Neural cell (in vitro differentiated cells): ENCODE data around the gene TSTD1. TPM values are rescaled to one million over a fixed set of nuclear protein-coding genes. Genes with fewer than 3 reads are reported as not detected.

Source experiments
- H2AFZ ChIP-seq: fragments of 200-600, 300-800 bp; sonication (generic), shearing (Covaris generic); 2 replicates; pipeline ENCODE4 v1.6.0; 2014; ENCODE audit warnings: low read depth, mild to moderate bottlenecking, antibody characterized with exemption, low read length, moderate library complexity
- H3F3A ChIP-seq: fragments of 200-600 bp; shearing (Covaris generic); 2 replicates; pipeline ENCODE4 v1.6.1; 2016; ENCODE audit warnings: mild to moderate bottlenecking, moderate library complexity, mixed read lengths, antibody characterized with exemption, low read length; ENCODE audit not compliant: insufficient read depth, poor library complexity, severe bottlenecking
- H3K27ac ChIP-seq: fragments of 200-600, 300-800 bp; sonication (generic), shearing (Covaris generic); 2 replicates; pipeline ENCODE4 v1.5.1; 2014; ENCODE audit warnings: mild to moderate bottlenecking, low read length, moderate library complexity
- H3K27me3 ChIP-seq: fragments of 300-800, 200-600 bp; sonication (generic), shearing (Covaris generic); 2 replicates; pipeline ENCODE4 v1.6.0; 2014; ENCODE audit warnings: mild to moderate bottlenecking, low read depth, low read length, moderate library complexity; ENCODE audit not compliant: insufficient read depth
- H3K36me3 ChIP-seq: fragments of 300-800, 200-600 bp; sonication (generic), shearing (Covaris generic); 2 replicates; pipeline ENCODE4 v1.5.1; 2014; ENCODE audit warnings: mild to moderate bottlenecking, antibody characterized with exemption, low read length, moderate library complexity; ENCODE audit not compliant: insufficient read depth
- H3K4me2 ChIP-seq: fragments of 300-800, 200-600 bp; sonication (generic), shearing (Covaris generic); 2 replicates; pipeline ENCODE4 v1.6.0; 2014; ENCODE audit warnings: mild to moderate bottlenecking, low read length
- H3K4me3 ChIP-seq: fragments of 300-800, 200-600 bp; sonication (generic), shearing (Covaris generic); 2 replicates; pipeline ENCODE4 v1.5.1; 2014; ENCODE audit warnings: mild to moderate bottlenecking, low read length, moderate library complexity
- H3K79me2 ChIP-seq: fragments of 200-600 bp; shearing (Covaris generic); replicated peaks from 2 replicates; pipeline ENCODE4 v1.6.0; 2014; ENCODE audit warnings: mild to moderate bottlenecking, low read length, moderate library complexity; ENCODE audit not compliant: insufficient read depth
- H3K9ac ChIP-seq: fragments of 300-800, 200-600 bp; sonication (generic), shearing (Covaris generic); 2 replicates; pipeline ENCODE4 v1.6.1; 2016; ENCODE audit warnings: mild to moderate bottlenecking, low read length, mixed read lengths
- H3K9me2 ChIP-seq: fragments of 200-600 bp; shearing (Covaris generic); 2 replicates; pipeline ENCODE4 v1.6.1; 2016; ENCODE audit warnings: mild to moderate bottlenecking, low read length, mixed read lengths; ENCODE audit not compliant: insufficient read depth
- H3K9me3 ChIP-seq: fragments of 200-600, 300-800 bp; sonication (generic), shearing (Covaris generic); 2 replicates; pipeline ENCODE4 v1.6.1; 2016; ENCODE audit warnings: mild to moderate bottlenecking, mixed run types, low read length, moderate library complexity, mixed read lengths
- H4K20me1 ChIP-seq: fragments of 200-600 bp; shearing (Covaris generic); 2 replicates; pipeline ENCODE4 v1.6.1; 2016; ENCODE audit warnings: mild to moderate bottlenecking, mixed run types; ENCODE audit not compliant: insufficient read depth
- EP300 ChIP-seq: fragments of 450-650 bp; conservative IDR thresholded peaks from 2 replicates; pipeline ENCODE4 v1.6.1; 2014; ENCODE audit warnings: antibody characterized with exemption, mild to moderate bottlenecking, moderate library complexity; ENCODE audit not compliant: poor library complexity, severe bottlenecking
- EZH2 ChIP-seq: fragments of 200-600, 300-800 bp; shearing (Covaris generic), sonication (generic); IDR thresholded peaks from 2 replicates; pipeline ENCODE4 v1.6.1; 2014; ENCODE audit warnings: antibody characterized with exemption, low read length, borderline replicate concordance, mild to moderate bottlenecking; ENCODE audit not compliant: insufficient read depth, poor library complexity, severe bottlenecking
- MXI1 ChIP-seq: fragments of 450-650 bp; conservative IDR thresholded peaks from 2 replicates; pipeline ENCODE4 v1.6.1; 2014; ENCODE audit warnings: antibody characterized with exemption, mild to moderate bottlenecking; ENCODE audit not compliant: poor library complexity, severe bottlenecking
- POLR2AphosphoS5 ChIP-seq: IDR thresholded peaks from 2 replicates; pipeline ENCODE4 v1.6.1; 2012
- RAD21 ChIP-seq: fragments of 450-650 bp; conservative IDR thresholded peaks from 2 replicates; pipeline ENCODE4 v1.6.1; 2014; ENCODE audit warnings: antibody characterized with exemption, mild to moderate bottlenecking, moderate library complexity
- SMC3 ChIP-seq: fragments of 450-650 bp; conservative IDR thresholded peaks from 2 replicates; pipeline ENCODE4 v1.6.1; 2014; ENCODE audit warnings: antibody characterized with exemption, mild to moderate bottlenecking, moderate library complexity; ENCODE audit not compliant: poor library complexity
- TAF1 ChIP-seq: IDR thresholded peaks from 2 replicates; pipeline ENCODE4 v1.6.1; 2012; ENCODE audit warnings: low read depth
- polyA plus RNA-seq: library from polyadenylated mRNA; depleted of rRNA; stranded (reverse); fragments of >200 nt; gene quantifications from 2 replicates; pipeline ENCODE4 v1.2.3, GENCODE V29; 2014
- TF ChIP-seq, protein P1 (sequence below): IDR thresholded peaks from 2 replicates; pipeline ENCODE4 v1.6.1; 2012; ENCODE audit warnings: borderline replicate concordance
- TF ChIP-seq, protein P2 (sequence below): fragments of 450-650 bp; IDR thresholded peaks from 2 replicates; pipeline ENCODE4 v1.5.1; 2014; ENCODE audit warnings: antibody characterized with exemption, mild to moderate bottlenecking, moderate library complexity; ENCODE audit not compliant: poor library complexity, severe bottlenecking

The TSTD1 gene
- polyA plus RNA-seq, 1 donor from 2014 or later = 63.5 TPM

DNA sequence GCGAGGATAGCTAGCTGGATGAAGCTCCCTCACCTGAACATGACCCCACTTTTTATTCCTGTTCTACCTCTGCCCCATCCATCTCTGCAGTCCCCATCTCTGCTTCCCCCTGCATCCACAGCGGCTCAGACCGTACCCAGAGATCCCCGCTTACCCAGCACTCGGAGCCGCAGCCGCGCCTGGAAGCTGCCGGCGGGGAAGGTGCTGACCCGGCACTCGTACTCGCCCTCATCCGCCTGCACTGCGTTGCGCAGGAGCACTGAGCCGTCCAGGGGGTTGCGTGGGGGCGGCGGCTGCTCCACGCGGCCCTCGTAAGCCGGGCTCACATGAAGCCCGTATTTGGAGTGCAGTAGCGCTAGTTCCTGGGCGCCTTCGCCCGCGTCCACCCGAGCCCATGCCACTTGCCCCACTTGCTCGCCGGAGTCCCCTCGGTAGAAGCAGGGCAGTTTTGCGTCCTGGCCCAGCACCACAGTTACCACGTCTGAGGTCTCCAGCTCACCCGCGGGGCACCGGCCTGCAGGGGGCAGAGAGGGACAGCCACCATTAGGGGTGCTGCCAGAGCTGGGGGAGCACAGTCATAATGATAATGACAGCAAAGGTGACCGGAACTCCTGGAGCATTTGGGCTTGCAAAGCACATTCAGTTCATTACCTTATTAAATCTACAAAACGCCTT lies 40.8 kb upstream of the TSTD1 start:
- no peak overlapping the region for H3K27ac ChIP-seq
- no peaks in the 10 kb centered on the region for H3K36me3 ChIP-seq
- H3K9me2 ChIP-seq = no peaks in the 10 kb centered on the region
- no peak overlapping the region for H3K4me2 ChIP-seq
- TF ChIP-seq TAF1 (no peak), RAD21 (no peak), EZH2 (no peak), EP300 (no peak), MXI1 (no peak), SMC3 (no peak), POLR2AphosphoS5 (no peak)
- TF ChIP-seq, protein P1, sequence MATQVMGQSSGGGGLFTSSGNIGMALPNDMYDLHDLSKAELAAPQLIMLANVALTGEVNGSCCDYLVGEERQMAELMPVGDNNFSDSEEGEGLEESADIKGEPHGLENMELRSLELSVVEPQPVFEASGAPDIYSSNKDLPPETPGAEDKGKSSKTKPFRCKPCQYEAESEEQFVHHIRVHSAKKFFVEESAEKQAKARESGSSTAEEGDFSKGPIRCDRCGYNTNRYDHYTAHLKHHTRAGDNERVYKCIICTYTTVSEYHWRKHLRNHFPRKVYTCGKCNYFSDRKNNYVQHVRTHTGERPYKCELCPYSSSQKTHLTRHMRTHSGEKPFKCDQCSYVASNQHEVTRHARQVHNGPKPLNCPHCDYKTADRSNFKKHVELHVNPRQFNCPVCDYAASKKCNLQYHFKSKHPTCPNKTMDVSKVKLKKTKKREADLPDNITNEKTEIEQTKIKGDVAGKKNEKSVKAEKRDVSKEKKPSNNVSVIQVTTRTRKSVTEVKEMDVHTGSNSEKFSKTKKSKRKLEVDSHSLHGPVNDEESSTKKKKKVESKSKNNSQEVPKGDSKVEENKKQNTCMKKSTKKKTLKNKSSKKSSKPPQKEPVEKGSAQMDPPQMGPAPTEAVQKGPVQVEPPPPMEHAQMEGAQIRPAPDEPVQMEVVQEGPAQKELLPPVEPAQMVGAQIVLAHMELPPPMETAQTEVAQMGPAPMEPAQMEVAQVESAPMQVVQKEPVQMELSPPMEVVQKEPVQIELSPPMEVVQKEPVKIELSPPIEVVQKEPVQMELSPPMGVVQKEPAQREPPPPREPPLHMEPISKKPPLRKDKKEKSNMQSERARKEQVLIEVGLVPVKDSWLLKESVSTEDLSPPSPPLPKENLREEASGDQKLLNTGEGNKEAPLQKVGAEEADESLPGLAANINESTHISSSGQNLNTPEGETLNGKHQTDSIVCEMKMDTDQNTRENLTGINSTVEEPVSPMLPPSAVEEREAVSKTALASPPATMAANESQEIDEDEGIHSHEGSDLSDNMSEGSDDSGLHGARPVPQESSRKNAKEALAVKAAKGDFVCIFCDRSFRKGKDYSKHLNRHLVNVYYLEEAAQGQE = no peak
- TF ChIP-seq, protein P2, sequence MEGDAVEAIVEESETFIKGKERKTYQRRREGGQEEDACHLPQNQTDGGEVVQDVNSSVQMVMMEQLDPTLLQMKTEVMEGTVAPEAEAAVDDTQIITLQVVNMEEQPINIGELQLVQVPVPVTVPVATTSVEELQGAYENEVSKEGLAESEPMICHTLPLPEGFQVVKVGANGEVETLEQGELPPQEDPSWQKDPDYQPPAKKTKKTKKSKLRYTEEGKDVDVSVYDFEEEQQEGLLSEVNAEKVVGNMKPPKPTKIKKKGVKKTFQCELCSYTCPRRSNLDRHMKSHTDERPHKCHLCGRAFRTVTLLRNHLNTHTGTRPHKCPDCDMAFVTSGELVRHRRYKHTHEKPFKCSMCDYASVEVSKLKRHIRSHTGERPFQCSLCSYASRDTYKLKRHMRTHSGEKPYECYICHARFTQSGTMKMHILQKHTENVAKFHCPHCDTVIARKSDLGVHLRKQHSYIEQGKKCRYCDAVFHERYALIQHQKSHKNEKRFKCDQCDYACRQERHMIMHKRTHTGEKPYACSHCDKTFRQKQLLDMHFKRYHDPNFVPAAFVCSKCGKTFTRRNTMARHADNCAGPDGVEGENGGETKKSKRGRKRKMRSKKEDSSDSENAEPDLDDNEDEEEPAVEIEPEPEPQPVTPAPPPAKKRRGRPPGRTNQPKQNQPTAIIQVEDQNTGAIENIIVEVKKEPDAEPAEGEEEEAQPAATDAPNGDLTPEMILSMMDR = no peak
- no peaks in the 10 kb centered on the region for H3K27me3 ChIP-seq
- H3K9me3 ChIP-seq = no peaks in the 10 kb centered on the region
- no peaks in the 10 kb centered on the region for H3F3A ChIP-seq
- H3K79me2 ChIP-seq = no peaks in the 10 kb centered on the region
- no peak overlapping the region for H2AFZ ChIP-seq
- no peak overlapping the region for H3K4me3 ChIP-seq
- H4K20me1 ChIP-seq = no peaks in the 10 kb centered on the region
- no peak overlapping the region for H3K9ac ChIP-seq

DNA sequence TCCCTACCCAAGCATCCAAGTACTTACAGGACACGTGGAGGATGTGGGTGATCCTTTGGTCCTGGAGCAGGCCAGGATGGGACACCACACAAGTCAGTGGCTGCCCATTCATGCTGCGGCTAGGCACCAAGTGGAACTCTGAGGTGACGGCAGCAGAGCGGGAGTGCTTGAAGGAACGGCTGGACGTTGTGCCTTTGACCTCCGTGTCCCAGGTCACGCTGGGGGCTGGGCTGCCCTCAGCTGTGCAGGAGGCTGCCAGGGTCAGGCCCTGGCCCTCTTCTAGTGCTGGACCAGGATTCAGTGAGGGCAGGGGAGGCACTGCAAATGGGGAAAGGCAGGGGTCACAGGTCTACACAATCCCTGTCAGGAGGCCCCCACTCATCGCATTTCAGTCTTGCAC lies 38.7 kb upstream of the TSTD1 start:
- no peak overlapping the region for H3K4me3 ChIP-seq
- no peak overlapping the region for H3K9ac ChIP-seq
- no peak overlapping the region for H3K4me2 ChIP-seq
- H4K20me1 ChIP-seq = no peaks in the 10 kb centered on the region
- H3K27me3 ChIP-seq = no peaks in the 10 kb centered on the region
- no peak overlapping the region for H3K27ac ChIP-seq
- H3K9me3 ChIP-seq = no peaks in the 10 kb centered on the region
- no peak for TF ChIP-seq TAF1
- TF ChIP-seq, protein P1 = no peak
- TF ChIP-seq, protein P2 = no peak
- no peak for TF ChIP-seq MXI1
- TF ChIP-seq SMC3 = no peak
- TF ChIP-seq RAD21 = no peak
- TF ChIP-seq EZH2 = no peak
- no peak for TF ChIP-seq EP300
- TF ChIP-seq POLR2AphosphoS5 = no peak
- H3K36me3 ChIP-seq = no peaks in the 10 kb centered on the region
- no peaks in the 10 kb centered on the region for H3F3A ChIP-seq
- H2AFZ ChIP-seq = no peak overlapping the region
- H3K9me2 ChIP-seq = no peaks in the 10 kb centered on the region
- H3K79me2 ChIP-seq = no peaks in the 10 kb centered on the region
